OCI-LY1 (cell line): Measurements from ENCODE around the gene EPB41L2.

Experiments used
- EZH2 ChIP-seq: fragments of 200-600 bp; sonication (generic), shearing (Covaris generic); IDR thresholded peaks from 2 replicates; pipeline ENCODE4 v1.8.0; 2017; ENCODE audit warnings: borderline replicate concordance, mixed run types, mild to moderate bottlenecking, antibody characterized with exemption, low read length, moderate library complexity, mixed read lengths
- TF ChIP-seq, protein P1 (sequence below): fragments of 200-600 bp; sonication (generic), shearing (Covaris generic); IDR thresholded peaks from 2 replicates; pipeline ENCODE4 v1.5.1; 2017; ENCODE audit warnings: mild to moderate bottlenecking, antibody characterized with exemption, low read length, moderate library complexity, mixed read lengths

- TF ChIP-seq, protein P1, sequence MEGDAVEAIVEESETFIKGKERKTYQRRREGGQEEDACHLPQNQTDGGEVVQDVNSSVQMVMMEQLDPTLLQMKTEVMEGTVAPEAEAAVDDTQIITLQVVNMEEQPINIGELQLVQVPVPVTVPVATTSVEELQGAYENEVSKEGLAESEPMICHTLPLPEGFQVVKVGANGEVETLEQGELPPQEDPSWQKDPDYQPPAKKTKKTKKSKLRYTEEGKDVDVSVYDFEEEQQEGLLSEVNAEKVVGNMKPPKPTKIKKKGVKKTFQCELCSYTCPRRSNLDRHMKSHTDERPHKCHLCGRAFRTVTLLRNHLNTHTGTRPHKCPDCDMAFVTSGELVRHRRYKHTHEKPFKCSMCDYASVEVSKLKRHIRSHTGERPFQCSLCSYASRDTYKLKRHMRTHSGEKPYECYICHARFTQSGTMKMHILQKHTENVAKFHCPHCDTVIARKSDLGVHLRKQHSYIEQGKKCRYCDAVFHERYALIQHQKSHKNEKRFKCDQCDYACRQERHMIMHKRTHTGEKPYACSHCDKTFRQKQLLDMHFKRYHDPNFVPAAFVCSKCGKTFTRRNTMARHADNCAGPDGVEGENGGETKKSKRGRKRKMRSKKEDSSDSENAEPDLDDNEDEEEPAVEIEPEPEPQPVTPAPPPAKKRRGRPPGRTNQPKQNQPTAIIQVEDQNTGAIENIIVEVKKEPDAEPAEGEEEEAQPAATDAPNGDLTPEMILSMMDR, result no peak
- no peak for TF ChIP-seq EZH2
These were observed 193.4 kb downstream of the EPB41L2 start for GRCh38 chr6:130869681-130870080.
